ENCODE measurements around the gene ZNF438. TPM values are rescaled to one million over a fixed set of nuclear protein-coding genes. Genes with fewer than 3 reads are reported as not detected.

Gene ZNF438
- total RNA-seq, 1 donor from 2014 or later: 1.3 TPM

GRCh38 chr10:30866896-30867295, 164.8 kb downstream of the ZNF438 start:
- Histone ChIP-seq H3F3A (ENCODE audit: low read depth) (no peaks in the 10 kb centered on the region), H3K9me3 (ENCODE audit: low read depth) (no peaks in the 10 kb centered on the region), H2AFZ (replicated peaks) (no peak overlapping the region), H3K4me3 (no peak overlapping the region), H3K9ac (no peak overlapping the region), H3K4me1 (no peaks in the 10 kb centered on the region), H4K20me1 (ENCODE audit: low read depth) (no peaks in the 10 kb centered on the region), H3K79me2 (ENCODE audit: low read depth) (no peaks in the 10 kb centered on the region), H3K4me2 (no peak overlapping the region), H3K36me3 (no peaks in the 10 kb centered on the region), H3K27ac (no peak overlapping the region), H3K27me3 (no peaks in the 10 kb centered on the region)
- no peak for DNase-seq (ENCODE audit: low spot score)
- H3K4me1 Mint-ChIP-seq: peaks cover 4% of the 10 kb centered on the region
- no peaks in the 10 kb centered on the region for H3K9me3 Mint-ChIP-seq
- no peaks in the 10 kb centered on the region for H3K36me3 Mint-ChIP-seq
- peaks cover under 1% of the 10 kb centered on the region for H3K27me3 Mint-ChIP-seq (ENCODE audit: insufficient read depth, low read depth)
- H3K27ac Mint-ChIP-seq: no peak overlapping the region
- TF ChIP-seq EZH2phosphoT487 (IDR thresholded peaks at IDR 0.05) (no peak), EZH2 (IDR thresholded peaks at IDR 0.05) (no peak), CTCF (IDR thresholded peaks at IDR 0.05) (no peak)
- no peak overlapping the region for H3K4me3 Mint-ChIP-seq

DNA sequence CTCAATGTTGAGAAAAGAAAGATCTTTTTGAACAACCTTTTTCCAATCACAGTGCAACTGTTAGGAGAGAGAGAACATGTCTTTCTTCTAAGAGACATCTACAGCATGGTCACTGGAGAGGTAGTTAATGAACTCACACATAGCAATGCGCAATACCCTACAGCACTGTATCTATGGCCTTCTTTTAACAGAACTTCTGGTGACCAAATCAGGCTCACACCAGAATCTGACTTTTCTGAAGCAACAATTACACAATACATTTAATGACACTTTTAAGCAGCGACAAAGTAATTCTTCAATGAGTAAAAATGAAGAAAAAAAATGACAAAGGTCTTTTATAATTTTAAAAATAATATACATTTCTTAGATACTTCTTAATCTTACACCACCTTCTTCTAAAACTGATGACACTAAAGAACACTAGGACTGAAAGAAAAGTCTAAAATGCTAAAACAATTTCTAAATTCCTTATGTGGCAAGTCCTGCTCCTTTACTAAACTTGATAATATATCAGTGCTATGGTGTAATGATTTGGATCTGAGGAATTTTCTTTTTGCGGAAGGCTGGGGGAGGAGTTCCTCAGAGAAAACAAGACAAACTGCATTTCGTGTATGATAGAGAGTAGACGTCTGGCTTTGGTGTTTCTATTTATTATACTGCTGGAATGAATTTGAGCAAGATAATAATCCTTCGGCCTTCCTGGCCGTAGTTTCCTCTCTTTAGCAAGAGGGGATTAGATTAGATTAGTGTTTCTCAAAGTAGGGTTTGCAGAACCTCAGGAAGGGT, 166.3 kb downstream of the ZNF438 start:
- Histone ChIP-seq H3K36me3 (no peaks in the 10 kb centered on the region), H2AFZ (replicated peaks) (no peak overlapping the region), H3K27me3 (no peaks in the 10 kb centered on the region), H3K4me3 (no peak overlapping the region), H3K4me2 (no peak overlapping the region), H3K79me2 (ENCODE audit: low read depth) (no peaks in the 10 kb centered on the region), H4K20me1 (ENCODE audit: low read depth) (no peaks in the 10 kb centered on the region), H3K4me1 (no peaks in the 10 kb centered on the region), H3K9ac (no peak overlapping the region), H3F3A (ENCODE audit: low read depth) (no peaks in the 10 kb centered on the region), H3K9me3 (ENCODE audit: low read depth) (no peaks in the 10 kb centered on the region), H3K27ac (no peak overlapping the region)
- no peaks in the 10 kb centered on the region for H3K27me3 Mint-ChIP-seq (ENCODE audit: insufficient read depth, low read depth)
- H3K36me3 Mint-ChIP-seq: no peaks in the 10 kb centered on the region
- no peak overlapping the region for H3K27ac Mint-ChIP-seq
- H3K9me3 Mint-ChIP-seq: no peaks in the 10 kb centered on the region
- DNase-seq (ENCODE audit: low spot score): no peak
- no peak for TF ChIP-seq EZH2phosphoT487 (IDR thresholded peaks at IDR 0.05)
- no peak for TF ChIP-seq EZH2 (IDR thresholded peaks at IDR 0.05)
- TF ChIP-seq CTCF (IDR thresholded peaks at IDR 0.05): no peak
- no peak overlapping the region for H3K4me3 Mint-ChIP-seq
- H3K4me1 Mint-ChIP-seq: no peaks in the 10 kb centered on the region

GRCh38 chr10:30863516-30864210, 168.0 kb downstream of the ZNF438 start:
- Histone ChIP-seq H3K27me3 (no peaks in the 10 kb centered on the region), H3K4me2 (no peak overlapping the region), H3F3A (ENCODE audit: low read depth) (no peaks in the 10 kb centered on the region), H2AFZ (replicated peaks) (no peak overlapping the region), H3K4me1 (no peaks in the 10 kb centered on the region), H3K27ac (no peak overlapping the region), H4K20me1 (ENCODE audit: low read depth) (no peaks in the 10 kb centered on the region), H3K9me3 (ENCODE audit: low read depth) (no peaks in the 10 kb centered on the region), H3K9ac (no peak overlapping the region), H3K79me2 (ENCODE audit: low read depth) (no peaks in the 10 kb centered on the region), H3K4me3 (no peak overlapping the region), H3K36me3 (no peaks in the 10 kb centered on the region)
- Mint-ChIP-seq H3K27me3 (ENCODE audit: insufficient read depth, low read depth) (no peaks in the 10 kb centered on the region), H3K4me3 (no peak overlapping the region), H3K27ac (no peak overlapping the region), H3K9me3 (no peaks in the 10 kb centered on the region), H3K4me1 (peaks cover 1% of the 10 kb centered on the region), H3K36me3 (no peaks in the 10 kb centered on the region)
- TF ChIP-seq CTCF (IDR thresholded peaks at IDR 0.05) (no peak), EZH2 (IDR thresholded peaks at IDR 0.05) (no peak), EZH2phosphoT487 (IDR thresholded peaks at IDR 0.05) (no peak)
- DNase-seq (ENCODE audit: low spot score): no peak

Measured in neural progenitor cell (in vitro differentiated cells).